HG02571 (cell line): Measurements from ENCODE around the gene MAGEB5.
"Not testable (repeated sequence)": the region's sequence is repeated elsewhere in the genome, so short reads cannot be mapped to it uniquely, and the experiment has no call there.

ENCODE experiments used
- ATAC-seq: cut with Tn5 transposase; IDR thresholded peaks from one replicate; pipeline ENCODE4 v1.9.1; 2021; ENCODE audit warnings: mild to moderate bottlenecking, moderate library complexity; ENCODE audit not compliant: unreplicated experiment

Gene MAGEB5, protein sequence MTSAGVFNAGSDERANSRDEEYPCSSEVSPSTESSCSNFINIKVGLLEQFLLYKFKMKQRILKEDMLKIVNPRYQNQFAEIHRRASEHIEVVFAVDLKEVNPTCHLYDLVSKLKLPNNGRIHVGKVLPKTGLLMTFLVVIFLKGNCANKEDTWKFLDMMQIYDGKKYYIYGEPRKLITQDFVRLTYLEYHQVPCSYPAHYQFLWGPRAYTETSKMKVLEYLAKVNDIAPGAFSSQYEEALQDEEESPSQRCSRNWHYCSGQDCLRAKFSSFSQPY

DNA sequence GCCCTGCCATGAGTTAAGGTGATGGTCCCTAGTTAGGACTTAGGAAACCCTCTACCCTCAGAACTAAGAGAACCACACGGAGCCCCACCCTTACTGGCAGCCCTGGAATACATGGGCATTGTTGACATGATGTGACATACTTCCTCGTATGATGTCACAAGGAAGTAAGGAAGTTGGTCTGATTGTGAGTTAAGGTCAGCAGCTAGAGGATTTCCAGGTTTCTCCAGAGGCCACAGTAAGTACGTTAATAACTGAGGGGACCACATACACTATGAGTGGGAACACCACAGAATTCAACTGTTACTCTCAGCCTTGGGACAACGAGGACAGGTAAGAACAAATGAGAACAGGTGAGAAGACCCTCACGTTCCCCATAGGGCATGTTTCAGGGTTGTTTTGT is at the start of gene MAGEB5:
TSS of gene MAGEB5 (plus strand) at position 301 of the 400 bp plus-strand sequence. CDS start 1,133 bp downstream, outside the sequence.
- ATAC-seq = no peak

DNA sequence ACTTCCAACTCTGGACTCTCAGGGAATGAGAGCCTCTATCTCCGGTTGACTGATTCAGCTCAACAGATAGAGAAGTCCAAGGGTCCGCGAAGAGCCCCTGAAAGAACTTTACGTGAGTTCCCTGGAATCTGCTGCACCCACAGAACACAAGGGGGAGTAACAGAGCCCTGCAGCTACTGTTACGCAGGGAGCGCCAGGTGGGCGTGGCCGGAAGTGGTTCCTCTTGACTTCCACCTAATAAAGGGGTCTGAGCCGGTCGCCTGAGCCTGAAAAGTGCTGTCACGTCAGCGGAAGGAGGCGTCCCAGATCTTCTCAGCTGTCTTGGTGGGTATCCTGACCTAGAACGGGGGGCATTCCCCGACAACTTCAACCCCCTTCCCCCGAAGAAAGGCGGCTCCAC is 23.8 kb upstream of the MAGEB5 start, which contains the start of gene MAGEB6:
TSS of gene MAGEB6 (plus strand) at position 237 of the 400 bp plus-strand sequence. CDS start 1,407 bp downstream, outside the sequence.
- ATAC-seq = no peak

DNA sequence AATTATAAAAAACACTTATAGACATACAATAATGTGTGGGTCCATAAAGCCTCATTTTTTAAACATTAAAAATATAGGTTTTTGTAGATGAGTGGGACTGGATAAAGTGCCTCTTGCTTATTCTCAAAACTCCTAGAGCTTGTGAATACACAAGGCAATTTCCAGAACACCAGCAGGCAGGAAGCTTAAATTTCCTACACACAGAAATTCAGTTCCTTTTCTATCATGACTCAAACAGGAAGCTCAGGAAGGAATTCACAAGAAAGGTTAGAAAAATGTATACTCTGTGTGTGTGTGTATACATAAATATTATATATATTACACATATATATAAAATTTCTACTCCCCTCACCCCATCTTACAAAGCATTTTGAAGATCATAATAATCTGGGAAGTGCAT is 12.4 kb upstream of the MAGEB5 start:
- ATAC-seq = no peak

DNA sequence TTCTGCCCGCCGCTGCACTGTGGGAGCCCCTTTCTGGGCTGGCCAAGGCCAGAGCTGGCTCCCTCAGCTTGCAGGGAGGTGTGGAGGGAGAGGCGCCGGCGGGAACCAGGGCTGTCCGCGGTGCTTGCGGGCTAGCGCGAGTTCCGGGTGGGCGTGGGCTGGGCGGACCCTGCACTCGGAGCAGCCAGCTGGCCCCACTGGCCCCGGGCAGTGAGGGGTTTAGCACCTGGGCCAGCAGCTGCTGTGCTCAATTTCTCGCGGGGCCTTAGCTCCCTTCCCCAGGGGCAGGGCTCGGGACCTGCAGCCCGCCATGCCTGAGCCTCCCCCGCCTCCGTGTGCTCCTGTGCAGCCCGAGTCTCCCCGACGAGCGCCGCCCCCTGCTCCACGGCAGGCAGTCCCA is 11.3 kb upstream of the MAGEB5 start:
- ATAC-seq = not testable (repeated sequence)

DNA sequence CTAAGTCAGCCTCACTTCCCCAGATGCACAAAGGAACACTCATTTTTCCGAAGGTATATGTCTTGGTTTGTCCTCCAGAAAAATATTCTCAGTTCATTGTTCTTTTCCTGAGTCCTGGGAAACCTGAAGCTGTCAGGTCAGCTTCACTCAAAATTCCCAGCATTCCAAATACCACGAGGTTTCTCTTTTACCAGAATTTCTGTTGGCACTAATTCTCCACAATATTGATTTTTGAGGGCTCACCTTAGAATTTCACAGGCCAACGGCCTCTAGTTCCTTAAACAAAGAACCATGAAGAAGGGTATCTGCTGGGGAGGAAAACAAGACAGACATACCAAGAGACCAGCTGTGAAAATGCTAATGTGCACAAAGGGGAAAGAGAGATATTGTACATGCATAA is 8.0 kb upstream of the MAGEB5 start:
- ATAC-seq = no peak

DNA sequence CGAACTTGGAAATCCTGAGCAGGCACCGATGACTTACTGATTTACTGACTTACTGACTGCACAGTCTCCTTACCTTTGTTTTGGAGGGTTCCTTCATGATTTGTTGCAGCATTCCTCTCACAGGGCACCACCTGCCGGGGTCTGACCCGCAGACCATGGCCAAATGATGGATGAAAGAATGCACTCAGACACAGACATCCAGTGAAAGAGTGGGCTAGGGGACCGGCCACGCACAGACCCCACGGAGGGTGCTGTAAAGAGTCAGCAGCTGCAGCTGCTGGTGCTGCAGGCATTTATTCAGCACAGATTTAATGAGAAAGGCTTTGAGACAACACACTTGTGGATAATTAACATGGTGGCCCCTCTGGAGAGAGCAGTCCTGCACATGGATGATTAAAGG is 3.4 kb downstream of the MAGEB5 start:
- no peak for ATAC-seq

DNA sequence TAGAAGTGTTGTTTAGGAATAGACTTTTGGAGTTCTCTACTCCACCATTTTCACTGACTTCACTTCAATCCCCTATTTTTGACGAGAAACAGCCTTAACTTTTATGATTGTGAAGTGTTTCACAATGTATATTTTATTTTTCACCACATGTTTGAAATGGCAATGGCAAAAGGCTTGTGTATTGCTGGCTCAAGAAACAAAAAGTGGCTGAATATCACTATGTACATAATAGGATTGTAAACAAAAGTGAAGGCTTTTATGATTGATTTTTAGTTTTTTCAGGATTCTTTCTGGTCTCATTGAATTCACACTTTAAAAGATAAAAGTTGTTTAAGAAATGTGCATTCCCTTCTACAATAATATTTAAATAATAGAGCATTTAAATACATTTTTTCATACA is 18.2 kb downstream of the MAGEB5 start:
- no peak for ATAC-seq

DNA sequence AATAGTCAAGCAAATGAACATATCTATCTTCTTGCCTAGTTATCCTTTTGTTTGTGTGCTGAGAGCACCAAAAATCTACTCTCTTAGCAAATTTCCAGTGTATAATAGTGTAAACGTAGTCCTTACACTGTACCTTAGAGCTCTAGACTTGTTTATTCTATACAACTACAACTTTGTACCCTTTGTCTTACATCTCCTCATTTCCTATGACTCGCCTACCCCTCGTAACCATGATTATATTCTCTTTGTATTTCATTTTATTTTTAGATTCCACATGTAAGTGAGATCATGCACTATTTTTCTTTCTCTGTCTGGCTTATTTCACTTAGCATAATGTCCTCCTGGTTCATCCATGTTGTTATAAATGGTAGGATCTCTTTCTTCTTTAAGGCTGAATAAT is 37.6 kb downstream of the MAGEB5 start:
- no peak for ATAC-seq

DNA sequence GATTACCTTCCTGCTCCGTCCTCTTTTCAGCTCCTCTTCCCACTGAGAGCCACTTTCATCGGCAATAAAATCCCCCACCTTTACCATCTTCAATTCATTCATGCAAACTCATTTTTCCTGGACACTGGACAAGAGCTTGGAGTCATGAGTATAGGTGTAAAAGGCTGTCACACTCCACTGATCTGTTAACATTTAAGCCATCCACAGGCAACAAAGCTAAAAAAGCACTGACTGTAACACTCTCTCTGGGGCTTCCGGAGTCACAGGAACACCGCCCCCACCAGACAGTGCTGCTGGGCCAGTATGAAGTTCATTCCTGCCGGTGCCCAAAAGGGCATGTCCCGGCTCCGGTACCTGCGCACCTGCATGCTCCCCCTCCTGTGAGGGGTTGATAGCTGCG is 38.5 kb downstream of the MAGEB5 start:
- ATAC-seq = no peak

DNA sequence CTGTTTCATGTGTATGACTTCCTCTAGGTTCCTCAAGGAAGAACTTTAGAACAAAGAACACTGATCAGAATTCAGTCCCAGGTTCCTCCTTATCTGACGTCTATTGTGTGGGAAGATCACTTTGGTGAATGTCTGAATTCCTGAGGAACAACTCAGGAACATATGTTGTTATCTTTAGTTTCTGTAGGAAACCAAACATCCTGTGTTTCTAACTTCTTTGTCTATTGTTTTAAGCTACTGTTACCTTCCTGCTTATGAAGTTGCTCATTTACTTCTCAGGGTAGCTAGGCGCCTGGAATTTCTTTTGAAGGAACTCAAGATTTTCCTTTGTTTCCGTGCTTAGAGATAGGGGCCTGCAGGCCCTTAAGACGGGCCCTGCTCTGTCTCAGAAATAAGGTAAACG is 46.2 kb downstream of the MAGEB5 start:
- no peak for ATAC-seq
